Smooth muscle cell (in vitro differentiated cells): ENCODE data around the gene ZNF584. TPM values are rescaled to one million over a fixed set of nuclear protein-coding genes. Genes with fewer than 3 reads are reported as not detected.
A peak's percentile ranks its signal among the peaks of the same experiment; 100 is the strongest.

Experiments used
- DNase-seq: peaks from one replicate; lab custom pipeline; 2025; ENCODE audit not compliant: unreplicated experiment; lab: John Stamatoyannopoulos, UW
- H2AFZ ChIP-seq: fragments of 200-600 bp; sonication (generic); 2 replicates; pipeline ENCODE4 v1.6.0; 2016; ENCODE audit warnings: antibody characterized with exemption, low read depth, mild to moderate bottlenecking
- H3F3A ChIP-seq: fragments of 200-600 bp; sonication (generic); 2 replicates; pipeline ENCODE4 v1.6.0; 2017; ENCODE audit warnings: antibody characterized with exemption, low read depth
- H3K27ac ChIP-seq: fragments of 200-600 bp; sonication (generic); 2 replicates; pipeline ENCODE4 v1.5.1; 2016; ENCODE audit warnings: low read depth, mild to moderate bottlenecking
- H3K27me3 ChIP-seq: fragments of 200-600 bp; sonication (generic); 2 replicates; pipeline ENCODE4 v1.6.1; 2016; ENCODE audit warnings: low read depth, mild to moderate bottlenecking
- H3K36me3 ChIP-seq: fragments of 200-600 bp; sonication (generic); 2 replicates; pipeline ENCODE4 v1.5.1; 2016; ENCODE audit warnings: low read depth
- H3K4me1 ChIP-seq: fragments of 200-600 bp; sonication (generic); 2 replicates; pipeline ENCODE4 v1.5.1; 2016; ENCODE audit warnings: low read depth
- H3K4me2 ChIP-seq: fragments of 200-600 bp; sonication (generic); 2 replicates; pipeline ENCODE4 v1.6.0; 2016; ENCODE audit warnings: mild to moderate bottlenecking
- H3K4me3 ChIP-seq: fragments of 200-600 bp; sonication (generic); 2 replicates; pipeline ENCODE4 v1.5.1; 2016; ENCODE audit warnings: mild to moderate bottlenecking
- H3K79me2 ChIP-seq: fragments of 200-600 bp; sonication (generic); 2 replicates; pipeline ENCODE4 v1.6.0; 2016; ENCODE audit warnings: low read depth, mild to moderate bottlenecking
- H3K9ac ChIP-seq: fragments of 200-600 bp; sonication (generic); 2 replicates; pipeline ENCODE4 v1.6.0; 2016; ENCODE audit warnings: low read depth
- H3K9me3 ChIP-seq: fragments of 200-600 bp; sonication (generic); replicated peaks from 2 replicates; pipeline ENCODE4 v1.5.1; 2016; ENCODE audit warnings: low read depth
- H4K20me1 ChIP-seq: fragments of 200-600 bp; sonication (generic); 2 replicates; pipeline ENCODE4 v1.6.0; 2016; ENCODE audit warnings: low read depth
- WGBS: methylation state at CpG from one replicate; pipeline ENCODE4 v1.1.7; 2016; ENCODE audit warnings: low lambda C conversion rate; 5-methylcytosine and 5-hydroxymethylcytosine counted together
- polyA plus RNA-seq: library from polyadenylated mRNA; unstranded; fragments of >200 nt; fragmentation: Nextera tagmentation; extraction: Ambion mirVana; gene quantifications from 2 replicates; pipeline ENCODE4 v1.2.1, GENCODE V29; 2016
- total RNA-seq: library from RNA; depleted of rRNA; stranded (reverse); fragments of >200 nt; gene quantifications from 2 replicates; pipeline ENCODE4 v1.2.3, GENCODE V29; 2014
- TF ChIP-seq, protein P1 (sequence below): fragments of 200-600 bp; sonication (generic); IDR thresholded peaks from 2 replicates; pipeline ENCODE4 v1.5.1; 2017; ENCODE audit warnings: borderline replicate concordance, mild to moderate bottlenecking, antibody characterized with exemption; ENCODE audit not compliant: insufficient read depth, poor library complexity, severe bottlenecking

ZNF584 gene
- total and polyA plus RNA-seq, 2 experiments from 2014 or later, result 5.0 to 12.7 TPM

DNA sequence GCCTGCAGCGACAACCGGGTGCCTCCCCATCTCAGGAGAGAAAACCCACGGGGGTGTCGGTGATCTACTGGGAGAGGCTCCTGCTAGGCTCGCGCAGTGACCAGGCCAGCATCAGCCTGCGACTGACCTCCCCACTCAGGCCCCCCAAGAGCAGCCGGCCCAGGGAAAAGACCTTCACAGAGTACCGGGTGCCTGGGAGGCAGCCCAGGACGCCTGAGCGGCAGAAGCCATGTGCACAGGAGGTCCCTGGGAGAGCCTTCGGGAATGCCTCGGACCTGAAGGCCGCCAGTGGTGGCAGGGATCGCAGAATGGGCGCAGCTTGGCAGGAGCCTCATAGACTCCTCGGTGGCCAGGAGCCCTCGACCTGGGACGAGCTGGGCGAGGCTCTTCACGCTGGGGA, 46.9 kb downstream of the ZNF584 start:
- Histone ChIP-seq H3K27me3 (no peaks in the 10 kb centered on the region), H3K4me2 (no peak overlapping the region), H3K27ac (no peak overlapping the region), H3K79me2 (no peaks in the 10 kb centered on the region), H3K9ac (no peak overlapping the region), H3F3A (no peaks in the 10 kb centered on the region), H3K4me1 (peaks cover 4% of the 10 kb centered on the region), H3K4me3 (no peak overlapping the region), H2AFZ (no peak overlapping the region), H4K20me1 (no peaks in the 10 kb centered on the region), H3K36me3 (no peaks in the 10 kb centered on the region), H3K9me3 (no peaks in the 10 kb centered on the region)
- no peak for DNase-seq
- 95% methylated on average over 20 of the region's 21 CpGs for WGBS
- TF ChIP-seq, protein P1, sequence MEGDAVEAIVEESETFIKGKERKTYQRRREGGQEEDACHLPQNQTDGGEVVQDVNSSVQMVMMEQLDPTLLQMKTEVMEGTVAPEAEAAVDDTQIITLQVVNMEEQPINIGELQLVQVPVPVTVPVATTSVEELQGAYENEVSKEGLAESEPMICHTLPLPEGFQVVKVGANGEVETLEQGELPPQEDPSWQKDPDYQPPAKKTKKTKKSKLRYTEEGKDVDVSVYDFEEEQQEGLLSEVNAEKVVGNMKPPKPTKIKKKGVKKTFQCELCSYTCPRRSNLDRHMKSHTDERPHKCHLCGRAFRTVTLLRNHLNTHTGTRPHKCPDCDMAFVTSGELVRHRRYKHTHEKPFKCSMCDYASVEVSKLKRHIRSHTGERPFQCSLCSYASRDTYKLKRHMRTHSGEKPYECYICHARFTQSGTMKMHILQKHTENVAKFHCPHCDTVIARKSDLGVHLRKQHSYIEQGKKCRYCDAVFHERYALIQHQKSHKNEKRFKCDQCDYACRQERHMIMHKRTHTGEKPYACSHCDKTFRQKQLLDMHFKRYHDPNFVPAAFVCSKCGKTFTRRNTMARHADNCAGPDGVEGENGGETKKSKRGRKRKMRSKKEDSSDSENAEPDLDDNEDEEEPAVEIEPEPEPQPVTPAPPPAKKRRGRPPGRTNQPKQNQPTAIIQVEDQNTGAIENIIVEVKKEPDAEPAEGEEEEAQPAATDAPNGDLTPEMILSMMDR, result no peak

DNA sequence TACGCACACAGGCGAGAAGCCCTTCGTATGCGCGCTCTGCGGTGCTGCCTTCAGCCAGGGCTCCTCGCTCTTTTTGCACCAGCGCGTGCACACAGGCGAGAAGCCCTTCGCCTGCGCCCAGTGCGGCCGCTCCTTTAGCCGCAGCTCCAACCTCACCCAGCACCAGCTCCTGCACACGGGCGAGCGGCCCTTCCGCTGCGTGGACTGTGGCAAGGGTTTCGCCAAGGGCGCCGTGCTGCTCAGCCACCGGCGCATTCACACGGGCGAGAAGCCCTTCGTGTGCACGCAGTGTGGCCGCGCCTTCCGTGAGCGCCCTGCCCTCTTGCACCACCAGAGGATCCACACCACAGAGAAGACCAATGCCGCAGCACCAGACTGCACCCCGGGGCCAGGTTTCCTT, 47.7 kb downstream of the ZNF584 start:
- no peak overlapping the region for H2AFZ ChIP-seq
- no peaks in the 10 kb centered on the region for H3K9me3 ChIP-seq
- no peak overlapping the region for H3K27ac ChIP-seq
- no peaks in the 10 kb centered on the region for H3F3A ChIP-seq
- H3K27me3 ChIP-seq, result no peaks in the 10 kb centered on the region
- no peak for DNase-seq
- TF ChIP-seq, protein P1, result no peak
- H3K9ac ChIP-seq, result no peak overlapping the region
- no peaks in the 10 kb centered on the region for H4K20me1 ChIP-seq
- no peak overlapping the region for H3K4me3 ChIP-seq
- peaks cover 1% of the 10 kb centered on the region for H3K4me1 ChIP-seq
- no peaks in the 10 kb centered on the region for H3K36me3 ChIP-seq
- no peak overlapping the region for H3K4me2 ChIP-seq
- H3K79me2 ChIP-seq, result no peaks in the 10 kb centered on the region
- WGBS, result 98% methylated on average over 35 of the region's 35 CpGs

DNA sequence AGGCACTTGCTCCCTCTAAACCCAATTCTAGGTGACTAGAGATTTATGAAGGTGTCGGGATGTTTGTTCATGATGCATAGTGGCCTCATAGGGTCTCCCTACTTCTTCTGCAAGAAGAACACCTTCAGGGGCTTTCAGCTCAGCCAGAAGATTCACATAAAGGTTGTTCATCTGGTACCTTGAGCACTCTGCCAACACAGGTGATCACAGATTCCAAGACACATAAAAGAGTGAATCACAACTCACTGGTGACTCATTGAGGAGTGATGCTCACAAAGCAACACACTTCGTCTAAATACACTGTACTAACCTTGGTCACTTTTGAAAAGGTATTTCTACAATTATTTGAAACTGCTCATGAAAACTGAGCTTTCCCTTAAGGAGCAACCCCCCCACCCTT, 51.6 kb downstream of the ZNF584 start:
- H4K20me1 ChIP-seq, result no peaks in the 10 kb centered on the region
- H3K9me3 ChIP-seq, result no peaks in the 10 kb centered on the region
- H3K4me1 ChIP-seq, result no peaks in the 10 kb centered on the region
- H3K9ac ChIP-seq, result no peak overlapping the region
- DNase-seq, result no peak
- H3K36me3 ChIP-seq, result no peaks in the 10 kb centered on the region
- H3K27me3 ChIP-seq, result no peaks in the 10 kb centered on the region
- H3K4me2 ChIP-seq, result no peak overlapping the region
- no peak overlapping the region for H3K27ac ChIP-seq
- H3F3A ChIP-seq, result no peaks in the 10 kb centered on the region
- no peaks in the 10 kb centered on the region for H3K79me2 ChIP-seq
- H3K4me3 ChIP-seq, result no peak overlapping the region
- WGBS, result 77% methylated on average over 2 of the region's 2 CpGs
- no peak overlapping the region for H2AFZ ChIP-seq
- TF ChIP-seq, protein P1, result no peak

DNA sequence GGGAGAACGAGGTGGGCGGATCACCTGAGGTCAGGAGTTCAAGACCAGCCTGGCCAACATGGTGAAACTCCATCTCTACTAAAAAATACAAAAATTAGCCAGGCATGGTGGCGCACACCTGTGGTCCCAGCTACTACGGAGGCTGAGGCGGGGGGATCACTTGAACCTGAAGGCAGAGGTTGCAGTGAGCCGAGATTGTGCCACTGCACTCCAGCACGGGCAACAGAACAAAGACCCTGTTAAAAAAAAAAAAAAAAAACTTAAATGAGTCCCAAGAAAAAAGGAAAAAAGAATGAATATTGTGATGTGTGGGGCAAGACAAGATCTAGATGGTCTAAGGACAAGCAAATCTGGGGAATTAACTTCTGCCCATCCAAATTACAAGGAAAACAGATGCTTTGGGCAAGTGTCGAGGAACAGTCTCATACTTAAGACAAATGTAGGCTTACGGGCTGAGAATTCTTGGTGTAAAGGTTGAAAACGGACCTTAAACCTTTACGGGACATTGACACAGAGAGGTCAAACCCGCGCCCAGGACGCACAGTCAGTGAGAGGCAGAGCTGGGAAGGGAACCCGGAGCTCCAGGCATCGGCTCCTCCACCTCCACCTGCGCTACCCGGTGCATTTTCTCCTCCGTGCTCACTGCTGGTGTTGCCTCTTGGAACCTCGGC, 57.8 kb downstream of the ZNF584 start:
- WGBS, result 47% methylated on average over 20 of the region's 20 CpGs
- no peaks in the 10 kb centered on the region for H3K36me3 ChIP-seq
- no peaks in the 10 kb centered on the region for H3K27me3 ChIP-seq
- no peaks in the 10 kb centered on the region for H3F3A ChIP-seq
- peak overlapping the region; percentile 7 for H3K9ac ChIP-seq
- H3K9me3 ChIP-seq, result no peaks in the 10 kb centered on the region
- H3K4me1 ChIP-seq, result no peaks in the 10 kb centered on the region
- H3K4me2 ChIP-seq, result peak overlapping the region; percentile 93
- H2AFZ ChIP-seq, result peak overlapping the region; percentile 87
- no peak for DNase-seq
- H3K27ac ChIP-seq, result no peak overlapping the region
- H4K20me1 ChIP-seq, result peaks cover 17% of the 10 kb centered on the region
- TF ChIP-seq, protein P1, result no peak
- H3K4me3 ChIP-seq, result peak overlapping the region; percentile 87
- peaks cover 12% of the 10 kb centered on the region for H3K79me2 ChIP-seq
